AG09309 (cell line): ENCODE measurements around the gene VIPR2.

ENCODE experiments used
- DNase-seq: peaks from one replicate; pipeline ENCODE4 v3.0.0-alpha.2; 2010; ENCODE audit warnings: low read depth
- H3K4me3 ChIP-seq: 2 replicates; pipeline ENCODE4 v1.5.1; 2011; ENCODE audit warnings: mild to moderate bottlenecking, low read depth, low read length, moderate library complexity; ENCODE audit not compliant: control insufficient read depth
- TF ChIP-seq, protein P1 (sequence below): IDR thresholded peaks from 2 replicates; pipeline ENCODE4 v1.5.1; 2011; ENCODE audit warnings: mild to moderate bottlenecking, low read depth, low read length, inconsistent platforms; ENCODE audit not compliant: insufficient read depth, control insufficient read depth; ENCODE audit errors: missing control alignments

VIPR2 gene

DNA sequence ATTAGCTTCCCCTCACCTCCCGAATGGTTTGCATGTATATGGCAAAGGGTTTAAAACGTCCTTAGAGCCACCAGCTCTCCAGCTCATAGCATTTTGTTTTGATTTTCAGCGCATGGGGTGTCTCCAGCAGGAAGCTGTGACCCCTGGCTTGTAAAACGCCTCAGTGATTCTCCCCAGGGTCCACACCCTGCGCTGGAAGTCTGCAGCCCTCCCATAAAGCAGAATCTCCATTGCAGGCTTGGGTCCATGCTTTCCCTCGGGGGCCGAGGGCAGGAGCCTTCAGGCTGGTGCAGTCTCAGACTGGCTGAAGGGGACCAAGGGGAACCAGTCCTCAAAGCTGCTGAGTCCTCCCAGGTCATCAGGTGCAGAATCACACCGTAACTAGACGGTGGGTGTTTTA lies 109.7 kb downstream of the VIPR2 start:
- DNase-seq = no peak
- TF ChIP-seq, protein P1, sequence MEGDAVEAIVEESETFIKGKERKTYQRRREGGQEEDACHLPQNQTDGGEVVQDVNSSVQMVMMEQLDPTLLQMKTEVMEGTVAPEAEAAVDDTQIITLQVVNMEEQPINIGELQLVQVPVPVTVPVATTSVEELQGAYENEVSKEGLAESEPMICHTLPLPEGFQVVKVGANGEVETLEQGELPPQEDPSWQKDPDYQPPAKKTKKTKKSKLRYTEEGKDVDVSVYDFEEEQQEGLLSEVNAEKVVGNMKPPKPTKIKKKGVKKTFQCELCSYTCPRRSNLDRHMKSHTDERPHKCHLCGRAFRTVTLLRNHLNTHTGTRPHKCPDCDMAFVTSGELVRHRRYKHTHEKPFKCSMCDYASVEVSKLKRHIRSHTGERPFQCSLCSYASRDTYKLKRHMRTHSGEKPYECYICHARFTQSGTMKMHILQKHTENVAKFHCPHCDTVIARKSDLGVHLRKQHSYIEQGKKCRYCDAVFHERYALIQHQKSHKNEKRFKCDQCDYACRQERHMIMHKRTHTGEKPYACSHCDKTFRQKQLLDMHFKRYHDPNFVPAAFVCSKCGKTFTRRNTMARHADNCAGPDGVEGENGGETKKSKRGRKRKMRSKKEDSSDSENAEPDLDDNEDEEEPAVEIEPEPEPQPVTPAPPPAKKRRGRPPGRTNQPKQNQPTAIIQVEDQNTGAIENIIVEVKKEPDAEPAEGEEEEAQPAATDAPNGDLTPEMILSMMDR = no peak

GRCh38 chr7:159034394-159034793 lies 110.3 kb downstream of the VIPR2 start:
- H3K4me3 ChIP-seq = no peak overlapping the region
- TF ChIP-seq, protein P1 = no peak
- DNase-seq = no peak

More for the DNA sequence above, 109.7 kb downstream of the VIPR2 start:
- H3K4me3 ChIP-seq = no peak overlapping the region

DNA sequence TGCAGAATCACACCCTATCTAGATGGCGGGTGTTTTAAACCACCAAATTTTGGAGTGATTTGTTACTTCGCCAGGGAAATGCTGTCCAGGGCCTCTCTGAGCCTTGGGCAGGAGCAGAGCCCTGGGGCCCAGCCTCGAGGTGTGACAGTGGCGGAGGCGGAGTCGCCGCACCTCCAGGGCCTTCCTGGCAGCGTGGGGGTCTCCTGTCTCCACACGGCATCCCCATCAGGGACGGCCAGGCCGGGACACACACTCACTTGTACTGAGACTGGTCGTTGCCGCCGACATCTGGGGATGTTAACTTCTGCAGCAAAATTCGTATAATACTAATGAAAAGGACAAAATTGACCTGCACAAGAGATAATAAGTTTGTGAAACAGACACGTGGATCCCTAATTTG lies 110.7 kb downstream of the VIPR2 start:
- TF ChIP-seq, protein P1 = no peak
- H3K4me3 ChIP-seq = no peak overlapping the region
- no peak for DNase-seq

DNA sequence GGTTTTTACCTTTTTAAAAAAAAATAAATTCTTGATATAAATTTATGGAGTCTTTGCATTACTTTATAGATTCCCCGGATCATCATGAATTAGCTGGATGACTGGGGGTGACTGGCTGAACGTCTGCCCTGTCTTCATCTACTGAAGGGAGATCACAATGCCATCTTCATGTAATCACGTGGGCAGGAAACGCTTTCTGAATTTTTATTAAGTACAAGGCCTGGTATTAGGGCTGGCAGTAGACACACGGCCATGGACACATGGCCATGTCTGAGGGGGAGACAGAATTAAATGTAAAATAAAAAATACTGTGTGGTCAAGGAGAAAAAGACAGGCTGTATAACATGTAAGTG lies 111.2 kb downstream of the VIPR2 start:
- H3K4me3 ChIP-seq = no peak overlapping the region
- DNase-seq = no peak
- TF ChIP-seq, protein P1 = no peak

GRCh38 chr7:159032753-159033472 lies 111.8 kb downstream of the VIPR2 start:
- DNase-seq = no peak
- TF ChIP-seq, protein P1 = no peak
- H3K4me3 ChIP-seq = no peak overlapping the region

DNA sequence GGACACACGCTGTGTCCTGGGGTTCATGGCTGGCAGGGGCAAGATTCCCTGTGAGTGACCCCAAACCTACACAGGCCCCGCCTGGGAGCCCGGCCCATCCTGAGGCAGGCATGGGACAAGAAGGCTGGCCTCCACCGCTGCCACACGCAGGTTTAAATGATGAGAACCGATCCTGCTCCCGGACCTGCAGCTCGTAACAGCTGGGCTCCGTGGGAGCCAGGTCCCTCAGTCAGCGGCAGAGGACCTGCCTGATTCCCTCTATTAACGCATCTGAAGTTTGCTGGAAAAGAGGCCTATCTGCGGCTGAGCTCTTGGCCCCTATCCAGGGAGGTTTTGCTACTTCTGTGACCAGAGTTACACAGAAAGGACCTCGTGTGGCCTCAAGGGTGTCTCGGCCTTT lies 112.3 kb downstream of the VIPR2 start:
- H3K4me3 ChIP-seq = no peak overlapping the region
- DNase-seq = no peak
- TF ChIP-seq, protein P1 = no peak
